Keratinocyte (primary cell): ENCODE measurements around the gene SFXN2.

Source experiments
- CTCF ChIP-seq, 3 experiments: IDR thresholded peaks in 1 of 3; conservative IDR thresholded peaks in 1 of 3; optimal IDR thresholded peaks in 1 of 3; 2 replicates in 2 of 3; 3 replicates in 1 of 3; pipeline versions ENCODE3 to v1.5.1; 2011; ENCODE audit warnings: low read length in 3 of 3, mild to moderate bottlenecking in 3 of 3, moderate library complexity in 2 of 3, control low read depth in 1 of 3, inconsistent platforms in 1 of 3; ENCODE audit not compliant: insufficient read depth in 2 of 3; ENCODE audit errors: extremely low read depth in 1 of 3
- EZH2 ChIP-seq: IDR thresholded peaks from one replicate; pipeline ENCODE4 v1.6.1; 2012; ENCODE audit warnings: inconsistent platforms, mild to moderate bottlenecking, low read length, moderate library complexity

DNA sequence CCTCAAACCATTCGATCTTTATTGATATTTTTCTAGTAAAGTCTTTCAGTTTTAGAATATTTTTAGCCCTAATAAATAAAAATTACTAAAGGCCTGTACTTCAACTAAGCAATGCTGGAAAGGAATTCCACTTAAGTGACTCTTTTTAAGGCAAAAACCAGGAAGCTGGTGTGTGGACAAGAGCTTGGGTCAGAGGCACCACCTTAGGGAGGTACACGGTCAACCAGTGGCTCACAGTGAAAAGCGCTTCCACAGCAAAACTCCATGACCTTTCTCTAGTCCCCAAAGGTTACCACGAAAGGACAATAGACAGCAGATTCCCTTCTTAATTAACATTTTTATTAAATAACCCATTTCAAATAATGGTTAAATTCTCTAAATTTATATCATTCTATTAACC, 31.5 kb upstream of the SFXN2 start:
- TF ChIP-seq CTCF (optimal IDR thresholded peaks at IDR 0.05 in 1 of 3, IDR thresholded peaks at IDR 0.05 in 1 of 3, conservative IDR thresholded peaks at IDR 0.05 in 1 of 3; ENCODE audit: extremely low read depth in 1 of 3, insufficient read depth in 2 of 3, low read length in 3 of 3) (no peak), EZH2 (no peak)
